Liver (tissue), 3 donors: ENCODE measurements around the gene TNK2.
"Not testable (repeated sequence)": the region's sequence is repeated elsewhere in the genome, so short reads cannot be mapped to it uniquely, and the experiment has no call there.

ENCODE experiments used
- EGR1 ChIP-seq, 2 donors: IDR thresholded peaks; 2 replicates each; pipeline ENCODE4 v1.6.1; 2016 to 2018; ENCODE audit warnings: antibody characterized with exemption in 2 of 2, low read depth in 2 of 2
- GABPA ChIP-seq, 2 donors: IDR thresholded peaks in 1 of 2; conservative IDR thresholded peaks in 1 of 2; 2 replicates each; pipeline ENCODE4 v1.6.1; 2016; ENCODE audit warnings: antibody characterized with exemption in 2 of 2, mild to moderate bottlenecking in 1 of 2, moderate library complexity in 1 of 2
- HNF4A ChIP-seq, 2 donors: conservative IDR thresholded peaks; 2 replicates each; pipeline ENCODE4 v1.6.1; 2016; ENCODE audit warnings: antibody characterized with exemption in 2 of 2, mild to moderate bottlenecking in 2 of 2
- JUND ChIP-seq, 2 donors: IDR thresholded peaks; 2 replicates each; pipeline ENCODE4 v1.6.1; 2016; ENCODE audit warnings: antibody characterized with exemption in 2 of 2
- RAD21 ChIP-seq, 2 donors: IDR thresholded peaks; 2 replicates each; pipeline ENCODE4 v1.6.1; 2016; ENCODE audit warnings: antibody characterized with exemption in 2 of 2, mild to moderate bottlenecking in 2 of 2
- SP1 ChIP-seq: IDR thresholded peaks from 2 replicates; pipeline ENCODE4 v1.6.1; 2018; ENCODE audit warnings: antibody characterized with exemption, mild to moderate bottlenecking
- TF ChIP-seq, protein P1 (sequence below): fragments of 150-350 bp; IDR thresholded peaks from 2 replicates; pipeline ENCODE4 v1.5.1; 2017; ENCODE audit warnings: improper control_type of control experiment, low read depth, low read length; ENCODE audit not compliant: missing input control
- TF ChIP-seq, protein P2 (sequence below): IDR thresholded peaks from 2 replicates; pipeline ENCODE4 v1.6.1; 2016; ENCODE audit warnings: antibody characterized with exemption
- TF ChIP-seq, protein P3 (sequence below): IDR thresholded peaks from 2 replicates; pipeline ENCODE4 v1.6.1; 2016; ENCODE audit warnings: antibody characterized with exemption
- TF ChIP-seq, protein P4 (sequence below): IDR thresholded peaks from 2 replicates; pipeline ENCODE4 v1.6.1; 2016; ENCODE audit warnings: antibody characterized with exemption
- donor health status: healthy.
- donor health status: healthy.

DNA sequence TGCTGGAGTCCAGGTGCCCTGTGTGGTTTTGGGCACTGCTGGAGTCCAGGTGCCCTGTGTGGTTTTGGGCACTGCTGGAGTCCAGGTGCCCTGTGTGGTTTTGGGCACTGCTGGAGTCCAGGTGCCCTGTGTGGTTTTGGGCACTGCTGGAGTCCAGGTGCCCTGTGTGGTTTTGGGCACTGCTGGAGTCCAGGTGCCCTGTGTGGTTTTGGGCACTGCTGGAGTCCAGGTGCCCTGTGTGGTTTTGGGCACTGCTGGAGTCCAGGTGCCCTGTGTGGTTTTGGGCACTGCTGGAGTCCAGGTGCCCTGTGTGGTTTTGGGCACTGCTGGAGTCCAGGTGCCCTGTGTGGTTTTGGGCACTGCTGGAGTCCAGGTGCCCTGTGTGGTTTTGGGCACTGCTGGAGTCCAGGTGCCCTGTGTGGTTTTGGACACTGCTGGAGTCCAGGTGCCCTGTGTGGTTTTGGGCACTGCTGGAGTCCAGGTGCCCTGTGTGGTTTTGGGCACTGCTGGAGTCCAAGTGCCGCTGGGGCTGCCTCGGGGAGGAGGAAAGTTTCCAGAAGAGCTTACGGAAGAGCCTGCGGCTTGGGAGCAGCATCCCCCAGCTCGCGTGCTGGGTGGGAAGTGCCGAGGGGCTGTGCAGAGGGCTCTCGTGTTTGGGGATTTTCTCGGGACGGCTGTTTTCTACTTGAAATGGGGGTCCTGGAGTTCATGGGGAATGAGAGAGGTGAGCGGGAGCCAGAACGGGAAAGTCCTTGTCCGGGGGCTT, 83.7 kb downstream of the TNK2 start:
- not testable (repeated sequence) for TF ChIP-seq EGR1 (IDR thresholded peaks at IDR 0.05; ENCODE audit: low read depth in 2 of 2); SP1; HNF4A (conservative IDR thresholded peaks at IDR 0.05); GABPA (IDR thresholded peaks at IDR 0.05 in 1 of 2, conservative IDR thresholded peaks at IDR 0.05 in 1 of 2); JUND (IDR thresholded peaks at IDR 0.05); RAD21 (IDR thresholded peaks at IDR 0.05)
- TF ChIP-seq, protein P1, sequence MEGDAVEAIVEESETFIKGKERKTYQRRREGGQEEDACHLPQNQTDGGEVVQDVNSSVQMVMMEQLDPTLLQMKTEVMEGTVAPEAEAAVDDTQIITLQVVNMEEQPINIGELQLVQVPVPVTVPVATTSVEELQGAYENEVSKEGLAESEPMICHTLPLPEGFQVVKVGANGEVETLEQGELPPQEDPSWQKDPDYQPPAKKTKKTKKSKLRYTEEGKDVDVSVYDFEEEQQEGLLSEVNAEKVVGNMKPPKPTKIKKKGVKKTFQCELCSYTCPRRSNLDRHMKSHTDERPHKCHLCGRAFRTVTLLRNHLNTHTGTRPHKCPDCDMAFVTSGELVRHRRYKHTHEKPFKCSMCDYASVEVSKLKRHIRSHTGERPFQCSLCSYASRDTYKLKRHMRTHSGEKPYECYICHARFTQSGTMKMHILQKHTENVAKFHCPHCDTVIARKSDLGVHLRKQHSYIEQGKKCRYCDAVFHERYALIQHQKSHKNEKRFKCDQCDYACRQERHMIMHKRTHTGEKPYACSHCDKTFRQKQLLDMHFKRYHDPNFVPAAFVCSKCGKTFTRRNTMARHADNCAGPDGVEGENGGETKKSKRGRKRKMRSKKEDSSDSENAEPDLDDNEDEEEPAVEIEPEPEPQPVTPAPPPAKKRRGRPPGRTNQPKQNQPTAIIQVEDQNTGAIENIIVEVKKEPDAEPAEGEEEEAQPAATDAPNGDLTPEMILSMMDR = not testable (repeated sequence)
- TF ChIP-seq, protein P2, sequence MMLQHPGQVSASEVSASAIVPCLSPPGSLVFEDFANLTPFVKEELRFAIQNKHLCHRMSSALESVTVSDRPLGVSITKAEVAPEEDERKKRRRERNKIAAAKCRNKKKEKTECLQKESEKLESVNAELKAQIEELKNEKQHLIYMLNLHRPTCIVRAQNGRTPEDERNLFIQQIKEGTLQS = not testable (repeated sequence)
- TF ChIP-seq, protein P3, sequence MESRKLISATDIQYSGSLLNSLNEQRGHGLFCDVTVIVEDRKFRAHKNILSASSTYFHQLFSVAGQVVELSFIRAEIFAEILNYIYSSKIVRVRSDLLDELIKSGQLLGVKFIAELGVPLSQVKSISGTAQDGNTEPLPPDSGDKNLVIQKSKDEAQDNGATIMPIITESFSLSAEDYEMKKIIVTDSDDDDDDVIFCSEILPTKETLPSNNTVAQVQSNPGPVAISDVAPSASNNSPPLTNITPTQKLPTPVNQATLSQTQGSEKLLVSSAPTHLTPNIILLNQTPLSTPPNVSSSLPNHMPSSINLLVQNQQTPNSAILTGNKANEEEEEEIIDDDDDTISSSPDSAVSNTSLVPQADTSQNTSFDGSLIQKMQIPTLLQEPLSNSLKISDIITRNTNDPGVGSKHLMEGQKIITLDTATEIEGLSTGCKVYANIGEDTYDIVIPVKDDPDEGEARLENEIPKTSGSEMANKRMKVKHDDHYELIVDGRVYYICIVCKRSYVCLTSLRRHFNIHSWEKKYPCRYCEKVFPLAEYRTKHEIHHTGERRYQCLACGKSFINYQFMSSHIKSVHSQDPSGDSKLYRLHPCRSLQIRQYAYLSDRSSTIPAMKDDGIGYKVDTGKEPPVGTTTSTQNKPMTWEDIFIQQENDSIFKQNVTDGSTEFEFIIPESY = not testable (repeated sequence)
- TF ChIP-seq, protein P4, sequence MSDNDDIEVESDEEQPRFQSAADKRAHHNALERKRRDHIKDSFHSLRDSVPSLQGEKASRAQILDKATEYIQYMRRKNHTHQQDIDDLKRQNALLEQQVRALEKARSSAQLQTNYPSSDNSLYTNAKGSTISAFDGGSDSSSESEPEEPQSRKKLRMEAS = not testable (repeated sequence)
